IMR-90 (cell line): ENCODE data around the gene NFYB. TPM values are rescaled to one million over a fixed set of nuclear protein-coding genes. Genes with fewer than 3 reads are reported as not detected.

Source experiments
- ATAC-seq: fragments of 200-7000 bp; cut with Tn5 transposase; 2 replicates; pipeline ENCODE4 v1.9.1; 2020; ENCODE audit warnings: low read depth, mild to moderate bottlenecking, moderate library complexity
- BruUV-seq: library from RNA; stranded (reverse); fragments of 400-500 nt; replicated peaks from 2 replicates; lab custom pipeline; 2021; lab: Mats Ljungman, UMichigan
- CTCF ChIA-PET: fragments of 300-600 bp; formaldehyde crosslinking; extraction: SDS; loops from one replicate; lab custom pipeline; 2021; ENCODE audit warnings: antibody characterized with exemption; lab: Yijun Ruan, JAX
- POLR2A ChIA-PET: fragments of 300-600 bp; sonication (Branson Sonifier 250); formaldehyde crosslinking; loops from one replicate; lab custom pipeline; 2022; ENCODE audit warnings: antibody characterized with exemption; ENCODE audit not compliant: unreplicated experiment; lab: Charles Lee
- DNase-seq: peaks from one replicate; pipeline ENCODE4 v3.0.0; 2013
- H2AFZ ChIP-seq: replicated peaks from 2 replicates; pipeline ENCODE3; 2013; ENCODE audit warnings: low read length, mild to moderate bottlenecking; ENCODE audit not compliant: poor library complexity
- H2AK5ac ChIP-seq: 2 replicates; pipeline ENCODE4 v1.6.1; 2013; ENCODE audit warnings: low read depth, low read length, inconsistent platforms
- H2AK9ac ChIP-seq: replicated peaks from 2 replicates; pipeline ENCODE3; 2013; ENCODE audit warnings: mild to moderate bottlenecking, low read depth, low read length, moderate library complexity; ENCODE audit not compliant: poor library complexity
- H2BK120ac ChIP-seq: 2 replicates; pipeline ENCODE4 v1.6.1; 2013; ENCODE audit warnings: low read depth, low read length, inconsistent platforms
- H2BK15ac ChIP-seq: 3 replicates; pipeline ENCODE4 v1.6.1; 2013; ENCODE audit warnings: low read depth, low read length, inconsistent platforms
- H2BK20ac ChIP-seq: 2 replicates; pipeline ENCODE4 v1.6.1; 2013; ENCODE audit warnings: low read depth, mild to moderate bottlenecking, inconsistent platforms, low read length, moderate library complexity
- H2BK5ac ChIP-seq: 2 replicates; pipeline ENCODE4 v1.6.1; 2013; ENCODE audit warnings: mild to moderate bottlenecking, low read depth, low read length, inconsistent platforms; ENCODE audit not compliant: poor library complexity, severe bottlenecking
- H3K14ac ChIP-seq: replicated peaks from 2 replicates; pipeline ENCODE4 v1.6.1; 2013; ENCODE audit warnings: low read depth, low read length, inconsistent platforms
- H3K18ac ChIP-seq: 2 replicates; pipeline ENCODE4 v1.6.1; 2013; ENCODE audit warnings: low read depth, low read length, control low read depth
- H3K23ac ChIP-seq: 2 replicates; pipeline ENCODE4 v1.6.1; 2013; ENCODE audit warnings: low read depth, low read length, inconsistent platforms
- H3K27ac ChIP-seq: 2 replicates; pipeline ENCODE4 v1.5.1; 2013; ENCODE audit warnings: mild to moderate bottlenecking, control low read depth, low read length; ENCODE audit not compliant: insufficient read depth
- H3K27me3 ChIP-seq: 2 replicates; pipeline ENCODE4 v1.6.1; 2013; ENCODE audit warnings: low read length; ENCODE audit not compliant: control insufficient read depth, insufficient read depth
- H3K36me3 ChIP-seq: 2 replicates; pipeline ENCODE4 v1.6.1; 2013; ENCODE audit warnings: low read length, mixed read lengths; ENCODE audit not compliant: control insufficient read depth, insufficient read depth
- H3K4ac ChIP-seq: 2 replicates; pipeline ENCODE4 v1.6.1; 2013; ENCODE audit warnings: low read depth, low read length, inconsistent platforms
- H3K4me1 ChIP-seq: 2 replicates; pipeline ENCODE4 v1.6.1; 2013; ENCODE audit warnings: low read length, mixed read lengths; ENCODE audit not compliant: control insufficient read depth, insufficient read depth
- H3K4me2 ChIP-seq: 2 replicates; pipeline ENCODE4 v1.6.1; 2013; ENCODE audit warnings: low read depth, mild to moderate bottlenecking, control low read depth, low read length, moderate library complexity
- H3K4me3 ChIP-seq: 2 replicates; pipeline ENCODE4 v1.5.1; 2013; ENCODE audit warnings: low read depth, mild to moderate bottlenecking, control low read depth, low read length, moderate library complexity; ENCODE audit not compliant: insufficient read depth
- H3K56ac ChIP-seq: 2 replicates; pipeline ENCODE4 v1.6.1; 2013; ENCODE audit warnings: low read length, inconsistent platforms; ENCODE audit not compliant: insufficient read depth; ENCODE audit errors: extremely low read depth
- H3K79me1 ChIP-seq, 2 experiments: 2 replicates each; pipeline ENCODE4 v1.6.1; 2013; ENCODE audit warnings: low read length in 2 of 2, inconsistent platforms in 1 of 2, low read depth in 1 of 2
- H3K9ac ChIP-seq: 2 replicates; pipeline ENCODE4 v1.6.1; 2013; ENCODE audit warnings: low read depth, low read length, control low read depth
- H3K9me1 ChIP-seq: 2 replicates; pipeline ENCODE4 v1.6.1; 2013; ENCODE audit warnings: low read length, inconsistent platforms; ENCODE audit not compliant: insufficient read depth
- H3K9me3 ChIP-seq: 2 replicates; pipeline ENCODE4 v1.6.1; 2013; ENCODE audit warnings: low read length; ENCODE audit not compliant: control insufficient read depth, insufficient read depth
- H4K20me1 ChIP-seq: 2 replicates; pipeline ENCODE4 v1.6.1; 2013; ENCODE audit warnings: low read length, inconsistent platforms; ENCODE audit not compliant: insufficient read depth
- H4K5ac ChIP-seq: 2 replicates; pipeline ENCODE4 v1.6.1; 2013; ENCODE audit warnings: mild to moderate bottlenecking, low read depth, low read length, control low read depth
- H4K8ac ChIP-seq, 2 experiments: 2 replicates each; pipeline ENCODE4 v1.6.1; 2013; ENCODE audit warnings: low read depth in 2 of 2, low read length in 2 of 2, control low read depth in 1 of 2, inconsistent platforms in 1 of 2
- H4K91ac ChIP-seq: 2 replicates; pipeline ENCODE4 v1.6.1; 2013; ENCODE audit warnings: low read depth, low read length, inconsistent platforms; ENCODE audit not compliant: insufficient read depth
- BHLHE40 ChIP-seq: fragments of 150-350 bp; IDR thresholded peaks from 2 replicates; pipeline ENCODE4 v1.6.1; 2016; ENCODE audit warnings: mild to moderate bottlenecking, low read depth, low read length
- CEBPB ChIP-seq: IDR thresholded peaks from 2 replicates; pipeline ENCODE4 v1.6.1; 2012; ENCODE audit warnings: low read depth, low read length, improper control_type of control experiment
- CHD1 ChIP-seq: IDR thresholded peaks from 2 replicates; pipeline ENCODE4 v1.6.1; 2012; ENCODE audit warnings: low read depth, low read length, improper control_type of control experiment
- CTCF ChIP-seq: conservative IDR thresholded peaks from 2 replicates; pipeline ENCODE4 v1.5.1; 2012; ENCODE audit warnings: mild to moderate bottlenecking, low read depth, low read length, improper control_type of control experiment
- ELK1 ChIP-seq: fragments of 150-350 bp; IDR thresholded peaks from 2 replicates; pipeline ENCODE4 v1.6.1; 2016; ENCODE audit warnings: low read depth, mild to moderate bottlenecking, low read length, moderate library complexity, borderline replicate concordance
- FOS ChIP-seq: fragments of 150-350 bp; IDR thresholded peaks from 2 replicates; pipeline ENCODE4 v1.6.1; 2016; ENCODE audit warnings: low read depth, low read length
- MAFK ChIP-seq: IDR thresholded peaks from 2 replicates; pipeline ENCODE4 v1.6.1; 2012; ENCODE audit warnings: low read depth, low read length, improper control_type of control experiment
- MAZ ChIP-seq: IDR thresholded peaks from 2 replicates; pipeline ENCODE4 v1.6.1; 2012; ENCODE audit warnings: low read depth, mild to moderate bottlenecking, low read length, improper control_type of control experiment, moderate library complexity, borderline replicate concordance
- MXI1 ChIP-seq: IDR thresholded peaks from 2 replicates; pipeline ENCODE4 v1.6.1; 2012; ENCODE audit warnings: low read depth, mild to moderate bottlenecking, low read length, moderate library complexity, borderline replicate concordance
- NFE2L2 ChIP-seq: fragments of 150-350 bp; IDR thresholded peaks from 2 replicates; pipeline ENCODE4 v1.6.1; 2016; ENCODE audit warnings: low read depth, mild to moderate bottlenecking, low read length
- POLR2A ChIP-seq: IDR thresholded peaks from 2 replicates; pipeline ENCODE4 v1.6.1; 2012; ENCODE audit warnings: mild to moderate bottlenecking, low read depth, low read length
- RAD21 ChIP-seq: IDR thresholded peaks from 2 replicates; pipeline ENCODE4 v1.6.1; 2012; ENCODE audit warnings: low read length, improper control_type of control experiment
- RCOR1 ChIP-seq: IDR thresholded peaks from 2 replicates; pipeline ENCODE4 v1.6.1; 2012; ENCODE audit warnings: mild to moderate bottlenecking, low read length, improper control_type of control experiment; ENCODE audit not compliant: insufficient replicate concordance
- RFX5 ChIP-seq: IDR thresholded peaks from 2 replicates; pipeline ENCODE4 v1.8.0; 2012; ENCODE audit warnings: low read depth, mild to moderate bottlenecking, low read length, moderate library complexity
- SMC3 ChIP-seq: fragments of 150-350 bp; IDR thresholded peaks from 2 replicates; pipeline ENCODE4 v1.6.1; 2016; ENCODE audit warnings: low read depth, mild to moderate bottlenecking, antibody characterized with exemption, low read length, moderate library complexity
- USF2 ChIP-seq: fragments of 150-350 bp; IDR thresholded peaks from 2 replicates; pipeline ENCODE4 v1.6.1; 2017; ENCODE audit warnings: mild to moderate bottlenecking, antibody characterized with exemption, low read length, low read depth
- WGBS, 2 experiments: methylation state at CpG; one replicate each; pipeline versions ENCODE4 v1.1.5 to v1.1.7; 2013; ENCODE audit warnings: missing lambda C conversion rate in 2 of 2; ENCODE audit not compliant: insufficient read length in 1 of 2; ENCODE audit errors: extremely low coverage in 2 of 2; 5-methylcytosine and 5-hydroxymethylcytosine counted together
- dilution Hi-C: fragments of 300-500 bp; cut with HindIII; formaldehyde crosslinking; loops from one replicate; pipeline ENCODE4 v1.14.3; 2018; ENCODE audit warnings: low sequenced_read_pairs; ENCODE audit not compliant: unreplicated experiment
- in situ Hi-C: fragments of 300-500 bp; cut with MboI; formaldehyde crosslinking; loops from 3 replicates; pipeline ENCODE4 v1.14.3; 2019; ENCODE audit warnings: low sequenced_read_pairs, inconsistent platforms, mixed read lengths
- intact Hi-C: fragments of 100-400 bp; cut with micrococcal nuclease; formaldehyde crosslinking; loops from 2 replicates; pipeline ENCODE4 v1.10.0; 2022
- polyA plus RNA-seq, 3 experiments: library from polyadenylated mRNA; depleted of rRNA; stranded (reverse); fragments of >200 nt; gene quantifications; 2 replicates each; pipeline ENCODE4 v1.2.3, GENCODE V29; 2012; ENCODE audit warnings: low replicate concordance in 1 of 3
- total RNA-seq: library from RNA; depleted of rRNA; stranded (reverse); fragments of >200 nt; gene quantifications from 2 replicates; pipeline ENCODE4 v1.2.3, GENCODE V29; 2012

The NFYB gene
- total and polyA plus RNA-seq, 2 of the 4 experiments (the other 2 are of a cell fraction): 22.2 to 28.4 TPM

GRCh38 chr12:104072099-104072498 lies 65.9 kb downstream of the NFYB start:
- peak overlapping the region; percentile 72 for H2BK5ac ChIP-seq
- BruUV-seq: no TSS peak
- ChIA-PET POLR2A (no interaction called here), CTCF (no interaction called here)
- H3K9me1 ChIP-seq: no peaks in the 10 kb centered on the region
- TF ChIP-seq CTCF: no peak
- TF ChIP-seq USF2: no peak
- TF ChIP-seq POLR2A: no peak
- no peak for TF ChIP-seq CEBPB
- no peak for TF ChIP-seq MXI1
- no peak for TF ChIP-seq MAZ
- TF ChIP-seq BHLHE40: no peak
- no peak for TF ChIP-seq RAD21
- no peak for TF ChIP-seq CHD1
- TF ChIP-seq RCOR1: no peak
- TF ChIP-seq FOS: no peak
- no peak for TF ChIP-seq SMC3
- no peak for TF ChIP-seq MAFK
- no peak for TF ChIP-seq NFE2L2
- TF ChIP-seq RFX5: no peak
- no peak for TF ChIP-seq ELK1
- peaks cover 16% of the 10 kb centered on the region for H3K36me3 ChIP-seq
- H3K4me2 ChIP-seq: no peak overlapping the region
- peaks cover 7 to 49% of the 10 kb centered on the region in 2 experiments for H3K79me1 ChIP-seq
- no peak overlapping the region for H4K5ac ChIP-seq
- peak overlapping the region in 1 of 2 experiments; percentile 67; a peak in 1 of 4 replicates for H4K8ac ChIP-seq
- H3K27ac ChIP-seq: peak overlapping the region; percentile 88; the same call in 1 of the 2 replicates
- no peak overlapping the region for H3K4me3 ChIP-seq
- H3K4ac ChIP-seq: no peak overlapping the region
- no peak overlapping the region for H3K56ac ChIP-seq
- ATAC-seq (peak; percentile 92), DNase-seq (peak; percentile 50)
- no peak overlapping the region for H4K91ac ChIP-seq
- H3K9me3 ChIP-seq: no peaks in the 10 kb centered on the region
- no peak overlapping the region for H2BK20ac ChIP-seq
- WGBS, 2 experiments: 67% methylated on average over 1 of the region's 2 CpGs; no CpG with 5 or more reads in 1 of the 2 experiments
- H3K23ac ChIP-seq: no peak overlapping the region
- no peak overlapping the region for H2AK9ac ChIP-seq
- no peak overlapping the region for H2BK120ac ChIP-seq
- intact Hi-C loops: no loop called here
- no peak overlapping the region for H2BK15ac ChIP-seq
- 0 out of 2 replicates have a peak overlapping the region, but pooled peaks have one; percentile 78 for H2AK5ac ChIP-seq
- no peaks in the 10 kb centered on the region for H3K27me3 ChIP-seq
- H3K9ac ChIP-seq: no peak overlapping the region
- H4K20me1 ChIP-seq: peaks cover 4% of the 10 kb centered on the region; the same call in 1 of the 2 replicates
- H3K18ac ChIP-seq: no peak overlapping the region
- in situ Hi-C loops: no loop called here
- dilution Hi-C loops: no loop called here
- no peak overlapping the region for H3K14ac ChIP-seq
- H2AFZ ChIP-seq: no peak overlapping the region
- H3K4me1 ChIP-seq: peaks cover 2% of the 10 kb centered on the region; the same call in 1 of the 2 replicates
